LoVo (cell line): ENCODE data around the gene VCL.

ENCODE experiments used
- DNase-seq: peaks from one replicate; pipeline ENCODE4 v3.0.0-alpha.2; 2016; ENCODE audit warnings: low spot score

VCL gene

GRCh38 chr10:74151879-74152722 is 154.2 kb downstream of the VCL start:
- no peak for DNase-seq

GRCh38 chr10:74153123-74153522 is 155.2 kb downstream of the VCL start:
- no peak for DNase-seq

DNA sequence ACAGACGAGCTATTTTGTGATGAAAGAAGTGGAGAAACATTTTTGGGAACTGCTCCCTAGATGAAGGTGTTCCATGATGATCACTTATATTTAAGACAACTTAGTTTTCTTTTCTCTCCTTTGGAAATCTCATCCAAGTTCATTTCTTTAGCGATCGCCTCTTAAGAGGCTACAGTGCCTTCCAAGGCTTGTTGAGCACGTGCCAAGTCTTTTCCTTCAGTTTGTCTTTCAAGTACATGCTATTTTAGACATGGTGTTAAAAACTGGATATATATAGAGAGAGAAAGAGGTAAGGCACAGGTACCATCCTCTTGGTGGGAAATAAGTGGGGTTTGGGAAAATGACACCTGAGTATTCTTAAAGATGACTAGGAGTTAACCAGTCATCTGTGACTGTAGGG is 155.8 kb downstream of the VCL start:
- DNase-seq: no peak

DNA sequence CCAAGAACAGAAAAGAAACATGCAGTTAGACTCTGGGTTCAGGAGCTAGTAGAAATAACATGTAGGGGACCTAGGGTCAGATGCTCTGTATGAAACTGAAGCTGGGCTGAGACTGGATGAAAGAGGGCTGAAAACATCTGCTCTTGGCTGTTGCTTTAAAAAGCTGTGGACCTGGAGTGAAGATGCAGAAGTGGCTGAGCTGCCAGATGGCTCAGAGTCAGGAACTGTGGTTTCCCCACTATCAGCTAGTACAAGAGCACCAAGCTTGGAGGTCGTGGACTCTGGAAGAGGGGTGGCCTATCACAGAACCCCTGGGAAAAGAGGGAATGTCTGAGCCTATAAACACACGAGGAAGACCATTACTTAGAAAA is 159.0 kb downstream of the VCL start:
- DNase-seq: no peak

- no peak for DNase-seq
Measured at GRCh38 chr10:74160013-74160412, 162.1 kb downstream of the VCL start.

DNA sequence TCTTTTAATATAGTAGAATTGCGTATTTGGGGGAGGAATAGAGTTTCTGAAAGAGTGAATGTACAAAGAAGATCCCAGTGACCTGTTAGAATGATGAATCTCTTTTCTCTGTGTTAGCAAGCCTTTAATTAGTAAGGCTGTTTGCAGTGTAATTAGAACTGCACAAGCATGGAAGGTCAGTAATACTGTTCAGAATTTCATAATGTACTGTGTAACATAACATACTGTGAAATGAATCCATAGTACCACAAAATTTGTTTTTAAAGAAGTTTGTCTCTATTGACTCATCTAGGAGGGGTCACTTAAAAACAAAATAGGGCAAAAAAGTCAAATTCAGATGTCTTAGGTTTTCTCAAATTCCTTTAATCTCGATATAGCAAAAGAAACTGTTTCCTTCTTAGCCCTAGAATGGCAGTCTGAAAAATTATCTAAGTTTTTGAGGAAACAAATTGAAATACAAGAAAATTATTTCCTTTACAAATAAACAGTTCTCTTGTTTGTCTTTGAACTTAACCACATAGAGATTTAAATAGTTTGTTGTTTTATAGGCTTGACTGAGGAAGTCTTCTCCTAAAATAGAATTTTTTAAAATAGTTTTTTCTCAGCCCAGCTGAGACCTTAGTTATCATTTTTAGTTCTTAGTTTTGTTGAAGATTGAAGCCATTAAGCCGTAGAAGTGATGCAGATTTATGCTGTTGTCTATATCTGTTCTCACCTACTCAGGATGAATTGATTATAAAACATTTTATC is 165.6 kb downstream of the VCL start:
- DNase-seq: no peak

DNA sequence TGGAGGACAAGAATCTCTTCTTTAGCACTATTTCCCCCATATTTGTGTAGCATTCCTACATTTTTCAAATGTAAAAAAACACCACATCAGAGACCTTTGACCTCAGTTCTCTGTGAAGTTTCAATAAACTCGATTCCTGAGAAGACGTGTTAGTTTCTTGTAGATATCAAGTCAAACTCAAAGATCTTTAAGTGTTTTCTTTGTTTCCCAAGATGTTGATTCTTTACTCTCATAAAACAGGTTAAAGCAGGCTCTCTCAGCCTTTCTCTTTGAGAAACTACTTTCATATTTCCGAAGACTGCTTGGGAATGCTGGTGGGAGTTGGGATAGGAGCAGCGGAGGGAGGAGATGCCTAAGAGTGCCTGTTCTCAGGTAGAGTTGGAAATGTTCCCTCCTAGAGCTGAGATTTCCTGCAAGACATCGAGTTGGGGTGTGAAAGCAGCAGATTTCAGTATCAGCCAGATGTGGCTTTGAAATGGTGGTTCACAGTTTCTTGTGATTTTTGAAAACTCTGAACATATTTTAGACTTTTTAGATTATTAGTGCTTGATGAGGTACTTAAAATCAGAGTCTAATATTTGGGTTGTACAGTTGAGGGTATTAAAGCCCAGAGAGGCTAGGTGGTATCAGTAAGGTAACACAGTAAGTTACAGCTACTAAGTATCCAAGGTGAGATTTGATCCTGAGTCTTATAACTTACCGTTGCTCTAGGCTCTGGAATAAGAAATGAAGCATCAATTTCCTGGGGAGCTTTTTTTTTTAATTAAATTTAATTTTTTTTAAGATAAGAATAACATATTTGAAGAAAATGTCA is 167.0 kb downstream of the VCL start:
- DNase-seq: no peak

DNA sequence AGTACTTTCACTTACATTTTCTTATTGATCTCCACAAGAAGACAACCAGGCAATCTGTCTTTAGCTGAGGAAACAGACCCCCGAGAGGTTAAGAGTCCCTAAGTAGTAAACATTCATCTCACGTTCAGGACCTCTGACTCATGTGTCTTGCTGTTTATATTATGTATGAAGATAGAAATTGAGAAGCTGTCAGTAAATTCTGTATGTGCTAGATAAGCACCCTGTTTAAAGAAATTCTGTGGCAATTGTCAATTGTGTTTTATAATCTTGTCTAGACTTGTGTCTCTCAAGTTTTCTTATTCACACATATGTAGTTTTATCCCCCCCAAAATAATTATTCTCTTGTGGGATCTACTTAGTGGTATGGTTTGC is 167.6 kb downstream of the VCL start:
- no peak for DNase-seq

DNA sequence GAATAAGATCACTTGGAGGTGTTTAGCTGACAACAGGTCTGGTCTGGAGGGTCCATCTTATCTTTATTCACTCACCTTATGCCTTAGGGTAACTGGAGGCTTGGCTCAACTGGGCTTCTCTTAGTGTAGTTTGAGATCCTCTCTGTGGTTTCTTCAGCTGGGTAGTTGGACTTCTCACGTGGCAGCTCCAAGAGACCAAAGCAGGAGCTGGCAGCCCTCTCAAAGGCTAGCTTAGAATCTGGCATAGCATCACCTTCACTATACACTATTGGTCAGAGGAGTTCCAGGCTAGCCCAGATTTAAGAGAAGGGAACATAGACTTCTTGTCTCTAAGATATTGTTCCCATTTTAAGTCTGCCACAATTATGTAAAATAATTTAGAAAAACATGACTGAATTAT is 169.5 kb downstream of the VCL start:
- no peak for DNase-seq
